ENCODE measurements around the gene ZNF780B.

DNA sequence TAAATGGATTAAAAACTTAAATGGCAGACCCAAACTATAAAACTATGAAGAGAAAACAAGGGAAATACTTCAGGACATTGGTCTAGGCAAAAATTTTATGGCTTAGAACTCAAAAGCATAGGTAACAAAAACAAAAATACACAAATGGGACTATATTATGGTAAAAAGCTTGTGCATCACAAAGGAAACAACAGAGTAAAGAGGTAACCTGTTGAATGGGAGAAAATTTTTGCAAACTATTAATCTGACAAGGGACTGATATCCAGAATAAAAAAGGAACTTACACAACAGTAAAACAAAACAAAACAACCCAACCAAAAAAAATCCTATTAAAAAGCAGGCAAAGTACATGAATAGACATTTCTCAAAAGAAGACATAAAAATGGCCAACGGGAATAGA, 68.4 kb downstream of the ZNF780B start:
- TF ChIP-seq, protein P1, sequence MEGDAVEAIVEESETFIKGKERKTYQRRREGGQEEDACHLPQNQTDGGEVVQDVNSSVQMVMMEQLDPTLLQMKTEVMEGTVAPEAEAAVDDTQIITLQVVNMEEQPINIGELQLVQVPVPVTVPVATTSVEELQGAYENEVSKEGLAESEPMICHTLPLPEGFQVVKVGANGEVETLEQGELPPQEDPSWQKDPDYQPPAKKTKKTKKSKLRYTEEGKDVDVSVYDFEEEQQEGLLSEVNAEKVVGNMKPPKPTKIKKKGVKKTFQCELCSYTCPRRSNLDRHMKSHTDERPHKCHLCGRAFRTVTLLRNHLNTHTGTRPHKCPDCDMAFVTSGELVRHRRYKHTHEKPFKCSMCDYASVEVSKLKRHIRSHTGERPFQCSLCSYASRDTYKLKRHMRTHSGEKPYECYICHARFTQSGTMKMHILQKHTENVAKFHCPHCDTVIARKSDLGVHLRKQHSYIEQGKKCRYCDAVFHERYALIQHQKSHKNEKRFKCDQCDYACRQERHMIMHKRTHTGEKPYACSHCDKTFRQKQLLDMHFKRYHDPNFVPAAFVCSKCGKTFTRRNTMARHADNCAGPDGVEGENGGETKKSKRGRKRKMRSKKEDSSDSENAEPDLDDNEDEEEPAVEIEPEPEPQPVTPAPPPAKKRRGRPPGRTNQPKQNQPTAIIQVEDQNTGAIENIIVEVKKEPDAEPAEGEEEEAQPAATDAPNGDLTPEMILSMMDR (IDR thresholded peaks at IDR 0.05): no peak
- no peak for TF ChIP-seq EZH2 (IDR thresholded peaks at IDR 0.05)

All from neural progenitor cell (in vitro differentiated cells).